Measurements from ENCODE around the gene ART1. TPM values are rescaled to one million over a fixed set of nuclear protein-coding genes. Genes with fewer than 3 reads are reported as not detected.

The ART1 gene
- total RNA-seq, 1 experiment from 2014 or later, result not detected

- H4K91ac ChIP-seq (ENCODE audit: insufficient read length, low read depth, low read length), result no peak overlapping the region
- Mint-ChIP-seq H3K36me3 (ENCODE audit: insufficient read depth in 1 of 3, low read depth in 3 of 3) (peaks cover 31 to 65% (median 47%) of the 10 kb centered on the region in 3 experiments), H3K27me3 (ENCODE audit: low read depth) (no peaks in the 10 kb centered on the region), H3K9me3 (no peaks in the 10 kb centered on the region), H3K4me1 (peaks cover 0 to 9% of the 10 kb centered on the region in 2 experiments; a peak in 2 of 4 replicates), H3K4me3 (no peak overlapping the region), H3K27ac (no peak overlapping the region)
- H4K8ac ChIP-seq (replicated peaks; ENCODE audit: insufficient read length, low read depth, low read length), result no peak overlapping the region
- H3K23me2 ChIP-seq (ENCODE audit: insufficient read length, low read depth, low read length, poor library complexity, severe bottlenecking), result no peaks in the 10 kb centered on the region
- H3K4me1 ChIP-seq (ENCODE audit: insufficient read depth, low read length), result no peaks in the 10 kb centered on the region
- no peaks in the 10 kb centered on the region for H3K9me3 ChIP-seq (ENCODE audit: control insufficient read depth, low read depth, low read length)
- no peak for DNase-seq
- H3K79me2 ChIP-seq (ENCODE audit: insufficient read depth, low read length), result no peaks in the 10 kb centered on the region
- H3K4me2 ChIP-seq (ENCODE audit: insufficient read depth, insufficient read length, low read length), result no peak overlapping the region
- H3K18ac ChIP-seq (ENCODE audit: insufficient read length, low read depth, low read length), result no peak overlapping the region
- no peak overlapping the region for H2AK5ac ChIP-seq (ENCODE audit: insufficient read length, low read length)
- no peak overlapping the region for H3K14ac ChIP-seq (ENCODE audit: insufficient read depth, low read length)
- no peaks in the 10 kb centered on the region for H3K79me1 ChIP-seq (ENCODE audit: insufficient read depth, low read depth, low read length, poor library complexity, severe bottlenecking)
- no peak overlapping the region for H3K4ac ChIP-seq (ENCODE audit: low read depth, low read length)
- H2BK15ac ChIP-seq (ENCODE audit: low read depth, low read length), result no peak overlapping the region
- no peaks in the 10 kb centered on the region for H3K27me3 ChIP-seq (ENCODE audit: insufficient read depth, low read length)
- H4K20me1 ChIP-seq (ENCODE audit: control insufficient read depth, insufficient read depth, insufficient read length), result no peaks in the 10 kb centered on the region
- H3K23ac ChIP-seq (ENCODE audit: insufficient read length, low read depth, low read length), result no peak overlapping the region
- no peak overlapping the region for H4K5ac ChIP-seq (ENCODE audit: insufficient read length, low read depth, low read length)
- no CpG with 5 or more reads among the region's 1 CpG for WGBS (ENCODE audit: extremely low coverage, insufficient read length, low lambda C conversion rate)
- TF ChIP-seq CTCF (conservative IDR thresholded peaks at IDR 0.05), result no peak
- no peak overlapping the region for H2BK20ac ChIP-seq (ENCODE audit: low read depth, low read length, poor library complexity, severe bottlenecking)
- H3K27ac ChIP-seq (ENCODE audit: insufficient read length, low read depth, low read length), result no peak overlapping the region
- no peak overlapping the region for H2BK12ac ChIP-seq (ENCODE audit: insufficient read length, low read depth, low read length)
- H3K56ac ChIP-seq (ENCODE audit: insufficient read length, low read depth, low read length), result no peak overlapping the region
- H2BK5ac ChIP-seq (ENCODE audit: insufficient read length, low read length), result no peak overlapping the region
- H2BK120ac ChIP-seq (ENCODE audit: low read depth, low read length, poor library complexity, severe bottlenecking), result no peak overlapping the region
- no peak overlapping the region for H3T11ph ChIP-seq (ENCODE audit: low read length)
- H3K9ac ChIP-seq (ENCODE audit: extremely low read depth, insufficient read length, low read length), result no peak overlapping the region
- H2AFZ ChIP-seq (ENCODE audit: low read length), result no peak overlapping the region
Measured at GRCh38 chr11:3674189-3674588, 29.3 kb downstream of the ART1 start.
